Hepatocyte (in vitro differentiated cells): ENCODE measurements around the gene ANO6. TPM values are rescaled to one million over a fixed set of nuclear protein-coding genes. Genes with fewer than 3 reads are reported as not detected.

ENCODE experiments used
- DNase-seq: peaks from one replicate; pipeline ENCODE4 v3.0.0-alpha.2; 2016; ENCODE audit warnings: low spot score
- H2AFZ ChIP-seq: fragments of 200-600 bp; sonication (generic); 2 replicates; pipeline ENCODE4 v1.6.0; 2016; ENCODE audit warnings: antibody characterized with exemption, mild to moderate bottlenecking
- H3K27ac ChIP-seq: fragments of 200-600 bp; sonication (generic); 2 replicates; pipeline ENCODE4 v1.5.1; 2016; ENCODE audit warnings: mild to moderate bottlenecking
- H3K27me3 ChIP-seq: fragments of 200-600 bp; sonication (generic); 2 replicates; pipeline ENCODE4 v1.6.1; 2016
- H3K36me3 ChIP-seq: fragments of 200-600 bp; sonication (generic); replicated peaks from 2 replicates; pipeline ENCODE4 v1.5.1; 2016; ENCODE audit warnings: low read depth; ENCODE audit not compliant: insufficient read depth
- H3K4me1 ChIP-seq: fragments of 200-600 bp; sonication (generic); 2 replicates; pipeline ENCODE4 v1.5.1; 2016; ENCODE audit warnings: mild to moderate bottlenecking, moderate library complexity; ENCODE audit not compliant: insufficient read depth
- H3K4me2 ChIP-seq: fragments of 200-600 bp; sonication (generic); 2 replicates; pipeline ENCODE4 v1.6.0; 2016
- H3K4me3 ChIP-seq: fragments of 200-600 bp; sonication (generic); 2 replicates; pipeline ENCODE4 v1.5.1; 2016; ENCODE audit warnings: mild to moderate bottlenecking
- H3K79me2 ChIP-seq: fragments of 200-600 bp; sonication (generic); 2 replicates; pipeline ENCODE4 v1.6.0; 2017; ENCODE audit warnings: mild to moderate bottlenecking
- H3K9me2 ChIP-seq: fragments of 200-600 bp; sonication (generic); replicated peaks from 2 replicates; pipeline ENCODE4 v1.6.0; 2017; ENCODE audit warnings: mild to moderate bottlenecking; ENCODE audit not compliant: insufficient read depth
- H3K9me3 ChIP-seq: fragments of 200-600 bp; sonication (generic); 2 replicates; pipeline ENCODE4 v1.5.1; 2016; ENCODE audit warnings: low read depth, mild to moderate bottlenecking
- H4K20me1 ChIP-seq: fragments of 200-600 bp; sonication (generic); 2 replicates; pipeline ENCODE4 v1.6.0; 2016; ENCODE audit warnings: mild to moderate bottlenecking; ENCODE audit not compliant: insufficient read depth, poor library complexity, severe bottlenecking
- EZH2 ChIP-seq: fragments of 200-600 bp; sonication (generic); IDR thresholded peaks from 2 replicates; pipeline ENCODE4 v1.6.1; 2016; ENCODE audit warnings: antibody characterized with exemption, mild to moderate bottlenecking, borderline replicate concordance
- EZH2phosphoT487 ChIP-seq: fragments of 200-600 bp; sonication (generic); IDR thresholded peaks from one replicate; pipeline ENCODE4 v1.6.1; 2018; ENCODE audit warnings: antibody characterized with exemption, mild to moderate bottlenecking, low read depth, moderate library complexity; ENCODE audit not compliant: unreplicated experiment, severe bottlenecking
- WGBS: methylation state at CpG from one replicate; pipeline ENCODE4 v1.1.6; 2016; ENCODE audit warnings: low lambda C conversion rate; ENCODE audit errors: missing lambda C conversion rate; 5-methylcytosine and 5-hydroxymethylcytosine counted together
- polyA plus RNA-seq: library from polyadenylated mRNA; unstranded; fragments of >200 nt; fragmentation: Nextera tagmentation; extraction: Ambion mirVana; gene quantifications from 2 replicates; pipeline ENCODE4 v1.2.1, GENCODE V29; 2016
- total RNA-seq: library from RNA; depleted of rRNA; stranded (reverse); fragments of >200 nt; gene quantifications from 2 replicates; pipeline ENCODE4 v1.2.3, GENCODE V29; 2014
- TF ChIP-seq, protein P1 (sequence below): fragments of 200-600 bp; sonication (generic); IDR thresholded peaks from 2 replicates; pipeline ENCODE4 v1.5.1; 2016; ENCODE audit warnings: antibody characterized with exemption, mild to moderate bottlenecking; ENCODE audit not compliant: poor library complexity

Gene ANO6
- total and polyA plus RNA-seq, 2 experiments from 2014 or later: 50.4 to 82.2 TPM

GRCh38 chr12:45408729-45409114 lies 192.8 kb downstream of the ANO6 start:
- Histone ChIP-seq H4K20me1 (no peaks in the 10 kb centered on the region), H3K79me2 (no peaks in the 10 kb centered on the region), H3K27me3 (no peaks in the 10 kb centered on the region), H3K4me3 (no peak overlapping the region), H3K9me3 (no peaks in the 10 kb centered on the region), H2AFZ (no peak overlapping the region), H3K9me2 (no peaks in the 10 kb centered on the region), H3K36me3 (no peaks in the 10 kb centered on the region), H3K27ac (no peak overlapping the region), H3K4me1 (no peaks in the 10 kb centered on the region), H3K4me2 (no peak overlapping the region)
- TF ChIP-seq EZH2phosphoT487 (no peak), EZH2 (no peak)
- TF ChIP-seq, protein P1, sequence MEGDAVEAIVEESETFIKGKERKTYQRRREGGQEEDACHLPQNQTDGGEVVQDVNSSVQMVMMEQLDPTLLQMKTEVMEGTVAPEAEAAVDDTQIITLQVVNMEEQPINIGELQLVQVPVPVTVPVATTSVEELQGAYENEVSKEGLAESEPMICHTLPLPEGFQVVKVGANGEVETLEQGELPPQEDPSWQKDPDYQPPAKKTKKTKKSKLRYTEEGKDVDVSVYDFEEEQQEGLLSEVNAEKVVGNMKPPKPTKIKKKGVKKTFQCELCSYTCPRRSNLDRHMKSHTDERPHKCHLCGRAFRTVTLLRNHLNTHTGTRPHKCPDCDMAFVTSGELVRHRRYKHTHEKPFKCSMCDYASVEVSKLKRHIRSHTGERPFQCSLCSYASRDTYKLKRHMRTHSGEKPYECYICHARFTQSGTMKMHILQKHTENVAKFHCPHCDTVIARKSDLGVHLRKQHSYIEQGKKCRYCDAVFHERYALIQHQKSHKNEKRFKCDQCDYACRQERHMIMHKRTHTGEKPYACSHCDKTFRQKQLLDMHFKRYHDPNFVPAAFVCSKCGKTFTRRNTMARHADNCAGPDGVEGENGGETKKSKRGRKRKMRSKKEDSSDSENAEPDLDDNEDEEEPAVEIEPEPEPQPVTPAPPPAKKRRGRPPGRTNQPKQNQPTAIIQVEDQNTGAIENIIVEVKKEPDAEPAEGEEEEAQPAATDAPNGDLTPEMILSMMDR: no peak
- WGBS: 91% methylated on average over 2 of the region's 2 CpGs
- DNase-seq: no peak

GRCh38 chr12:45409966-45410365 lies 194.1 kb downstream of the ANO6 start:
- H2AFZ ChIP-seq: no peak overlapping the region
- H3K4me1 ChIP-seq: no peaks in the 10 kb centered on the region
- H3K4me2 ChIP-seq: no peak overlapping the region
- no peaks in the 10 kb centered on the region for H3K27me3 ChIP-seq
- H3K4me3 ChIP-seq: no peak overlapping the region
- WGBS: 92% methylated on average over 7 of the region's 7 CpGs
- TF ChIP-seq EZH2phosphoT487 (no peak), EZH2 (no peak)
- TF ChIP-seq, protein P1: no peak
- no peaks in the 10 kb centered on the region for H3K9me2 ChIP-seq
- DNase-seq: no peak
- H3K9me3 ChIP-seq: no peaks in the 10 kb centered on the region
- H3K36me3 ChIP-seq: no peaks in the 10 kb centered on the region
- no peak overlapping the region for H3K27ac ChIP-seq
- no peaks in the 10 kb centered on the region for H3K79me2 ChIP-seq
- no peaks in the 10 kb centered on the region for H4K20me1 ChIP-seq

DNA sequence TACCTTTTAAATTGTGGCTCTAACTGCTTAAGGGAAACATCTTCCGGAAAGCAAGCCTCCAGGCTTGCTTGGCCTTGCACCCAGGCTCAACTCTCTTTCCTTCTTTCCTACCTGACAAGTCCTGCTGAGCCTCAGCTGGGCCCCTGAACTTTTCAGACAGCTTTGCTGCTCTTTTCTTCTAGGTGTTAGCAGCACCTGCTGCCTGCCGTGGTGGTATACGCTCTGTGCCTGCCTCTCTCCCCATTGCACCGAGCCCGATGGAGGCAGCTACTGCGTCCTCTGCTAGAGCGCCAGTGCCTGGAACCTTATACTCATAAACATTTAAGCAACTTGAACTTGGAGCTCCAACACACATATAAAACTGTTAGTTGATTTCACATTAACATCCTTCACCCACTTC lies 195.7 kb downstream of the ANO6 start:
- DNase-seq: no peak
- Histone ChIP-seq H3K27ac (no peak overlapping the region), H3K36me3 (no peaks in the 10 kb centered on the region), H3K4me3 (no peak overlapping the region), H3K4me1 (no peaks in the 10 kb centered on the region), H3K9me3 (no peaks in the 10 kb centered on the region), H3K79me2 (no peaks in the 10 kb centered on the region), H2AFZ (no peak overlapping the region), H4K20me1 (no peaks in the 10 kb centered on the region), H3K4me2 (no peak overlapping the region), H3K27me3 (no peaks in the 10 kb centered on the region), H3K9me2 (no peaks in the 10 kb centered on the region)
- no peak for TF ChIP-seq EZH2
- WGBS: 98% methylated on average over 7 of the region's 7 CpGs

GRCh38 chr12:45415393-45415817 lies 199.5 kb downstream of the ANO6 start:
- no peak overlapping the region for H2AFZ ChIP-seq
- H3K27me3 ChIP-seq: no peaks in the 10 kb centered on the region
- no peak overlapping the region for H3K27ac ChIP-seq
- TF ChIP-seq EZH2: no peak
- no peak for TF ChIP-seq EZH2phosphoT487
- TF ChIP-seq, protein P1: no peak
- WGBS: 78% methylated on average over 4 of the region's 4 CpGs
- no peak overlapping the region for H3K4me3 ChIP-seq
- H3K36me3 ChIP-seq: no peaks in the 10 kb centered on the region
- no peaks in the 10 kb centered on the region for H4K20me1 ChIP-seq
- H3K4me2 ChIP-seq: no peak overlapping the region
- H3K4me1 ChIP-seq: no peaks in the 10 kb centered on the region
- no peaks in the 10 kb centered on the region for H3K79me2 ChIP-seq
- no peaks in the 10 kb centered on the region for H3K9me2 ChIP-seq
- peak; percentile 42 for DNase-seq
- H3K9me3 ChIP-seq: no peaks in the 10 kb centered on the region
